Subcutaneous adipose tissue (tissue), 4 donors: ENCODE data around the gene CCNQ. TPM values are rescaled to one million over a fixed set of nuclear protein-coding genes. Genes with fewer than 3 reads are reported as not detected.

ENCODE experiments used
- CTCF ChIP-seq: fragments of 450-650 bp; IDR thresholded peaks from one replicate; pipeline ENCODE4 v1.5.1; 2016; ENCODE audit warnings: low read depth, mild to moderate bottlenecking, control low read depth, antibody characterized with exemption, moderate library complexity
- total RNA-seq, 4 donors: library from RNA; depleted of rRNA; stranded (reverse); fragments of >200 nt; gene quantifications; one replicate each; pipeline ENCODE4 v1.1.0, GENCODE V29; 2016

Gene CCNQ
- total RNA-seq, 4 donors from 2014 or later: 25.6 to 37.5 (median 30.6) TPM

GRCh38 chrX:153569475-153569874, 29.5 kb downstream of the CCNQ start:
- no peak for TF ChIP-seq CTCF

- no peak for TF ChIP-seq CTCF
These were observed 30.4 kb downstream of the CCNQ start for GRCh38 chrX:153568451-153569011.

DNA sequence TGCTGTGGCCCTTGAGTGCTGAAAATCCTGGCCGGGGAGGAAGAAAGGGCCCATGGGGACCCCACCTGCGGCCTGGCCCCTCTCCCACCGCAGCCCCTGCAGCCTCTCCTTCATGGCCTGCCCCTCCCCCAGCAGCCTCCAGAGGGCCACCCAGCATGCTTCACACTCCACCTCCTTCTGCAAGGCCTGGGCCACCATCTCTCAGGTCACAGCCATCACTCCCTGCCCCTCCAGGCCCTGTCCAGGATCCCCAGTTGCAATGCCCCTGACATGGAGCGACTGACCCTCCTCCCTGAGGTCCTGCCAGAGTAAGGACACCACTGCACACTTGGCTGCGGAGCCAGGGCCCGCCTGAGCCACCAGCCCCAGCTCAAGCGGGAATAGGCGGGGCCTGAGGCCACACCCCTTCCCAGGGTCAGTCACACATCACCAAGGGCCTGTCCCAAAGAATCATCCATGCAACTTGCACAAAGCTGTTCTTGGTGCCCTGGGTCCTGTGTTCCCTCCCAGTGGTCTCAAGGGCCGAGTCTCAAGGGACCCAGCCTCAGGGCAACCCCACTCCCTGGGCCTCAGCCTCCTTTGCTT, 32.9 kb downstream of the CCNQ start:
- no peak for TF ChIP-seq CTCF

DNA sequence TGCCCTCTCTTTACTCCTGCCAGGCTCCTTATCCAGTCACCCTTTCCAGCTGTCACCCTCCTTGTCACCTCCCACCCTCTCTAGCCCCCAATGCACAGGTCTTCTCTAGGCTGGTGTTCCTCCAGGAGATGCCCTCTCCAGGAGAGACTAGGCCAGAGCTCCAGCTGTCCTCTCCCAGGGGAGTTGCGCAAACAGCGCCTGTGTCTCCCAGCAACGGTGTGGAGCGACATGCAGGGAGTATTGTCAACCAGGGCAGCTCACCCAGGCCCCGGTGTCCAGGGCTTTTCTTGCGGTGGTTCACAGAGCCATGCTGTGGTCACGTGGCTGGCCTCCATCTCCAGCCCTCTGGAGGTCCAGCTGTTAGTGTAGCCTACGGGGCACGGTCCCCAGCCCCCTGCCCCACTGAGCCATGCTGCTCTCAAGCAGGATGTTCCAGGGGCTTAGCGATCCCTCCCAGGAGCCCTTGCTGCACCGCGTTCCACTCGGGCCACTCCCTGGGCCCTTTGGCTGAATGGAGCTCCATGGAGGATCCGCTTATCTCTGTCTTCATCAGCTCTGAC, 34.8 kb downstream of the CCNQ start:
- no peak for TF ChIP-seq CTCF

GRCh38 chrX:153562546-153562945, 36.4 kb downstream of the CCNQ start:
- TF ChIP-seq CTCF: no peak

DNA sequence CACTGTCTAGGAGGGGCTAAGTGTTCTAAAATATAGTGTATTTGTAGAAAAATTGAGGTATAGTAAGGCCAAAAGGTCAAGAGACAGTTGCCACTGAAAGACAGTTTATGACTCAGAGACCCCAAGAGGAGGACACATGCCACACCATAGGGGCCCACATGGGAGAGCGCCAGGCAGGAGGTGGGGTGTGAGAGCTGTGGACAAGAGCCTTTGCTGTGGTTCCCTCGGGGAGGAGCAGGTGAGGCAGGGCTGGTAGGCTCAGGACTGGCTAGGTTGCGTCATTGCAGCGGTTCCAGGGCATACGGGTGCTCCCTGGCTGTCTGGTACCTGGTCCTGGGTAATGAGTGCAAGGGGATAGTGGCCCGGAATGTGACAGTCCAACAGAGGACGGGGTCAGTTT, 37.6 kb downstream of the CCNQ start:
- TF ChIP-seq CTCF: no peak

- TF ChIP-seq CTCF: no peak
These were observed 38.5 kb downstream of the CCNQ start for GRCh38 chrX:153560466-153560865.
